ENCODE results near the gene ALOX5.
"Not testable (repeated sequence)": the region's sequence is repeated elsewhere in the genome, so short reads cannot be mapped to it uniquely, and the experiment has no call there.

Gene ALOX5

GRCh38 chr10:45373576-45374349 is at the start of gene ALOX5:
TSS of gene ALOX5 (plus strand) at chr10:45374216. CDS start at chr10:45374280, 64 bp downstream.
- DNase-seq (ENCODE audit: low spot score) (peak; percentile 90), FAIRE-seq (no peak)

GRCh38 chr10:45325116-45325515 is 48.9 kb upstream of the ALOX5 start:
- DNase-seq (ENCODE audit: low spot score) (no peak), FAIRE-seq (no peak)

GRCh38 chr10:45326864-45327263 is 47.2 kb upstream of the ALOX5 start:
- not testable (repeated sequence) for DNase-seq (ENCODE audit: low spot score); FAIRE-seq

GRCh38 chr10:45331824-45332223 is 42.2 kb upstream of the ALOX5 start:
- FAIRE-seq: not testable (repeated sequence)

GRCh38 chr10:45339894-45340293 is 34.1 kb upstream of the ALOX5 start:
- no peak for FAIRE-seq

More at GRCh38 chr10:45331824-45332223, 42.2 kb upstream of the ALOX5 start:
- DNase-seq (ENCODE audit: low spot score): not testable (repeated sequence)

GRCh38 chr10:45340420-45340819 is 33.6 kb upstream of the ALOX5 start:
- not testable (repeated sequence) for FAIRE-seq; DNase-seq (ENCODE audit: low spot score)

More at GRCh38 chr10:45339894-45340293, 34.1 kb upstream of the ALOX5 start:
- DNase-seq (ENCODE audit: low spot score): no peak

- DNase-seq (ENCODE audit: low spot score); FAIRE-seq: not testable (repeated sequence)
Observed at GRCh38 chr10:45346652-45347335, 27.2 kb upstream of the ALOX5 start.

GRCh38 chr10:45347464-45347863 is 26.6 kb upstream of the ALOX5 start:
- not testable (repeated sequence) for FAIRE-seq; DNase-seq (ENCODE audit: low spot score)

GRCh38 chr10:45348196-45348765 is 25.7 kb upstream of the ALOX5 start:
- not testable (repeated sequence) for FAIRE-seq; DNase-seq (ENCODE audit: low spot score)

GRCh38 chr10:45353186-45353585 is 20.8 kb upstream of the ALOX5 start:
- no peak for DNase-seq (ENCODE audit: low spot score)
- no peak for FAIRE-seq

- FAIRE-seq: no peak
Observed at GRCh38 chr10:45354261-45354660, 19.8 kb upstream of the ALOX5 start.

GRCh38 chr10:45355494-45355893 is 18.5 kb upstream of the ALOX5 start:
- FAIRE-seq (no peak), DNase-seq (ENCODE audit: low spot score) (no peak)

More at GRCh38 chr10:45354261-45354660, 19.8 kb upstream of the ALOX5 start:
- no peak for DNase-seq (ENCODE audit: low spot score)

- FAIRE-seq; DNase-seq (ENCODE audit: low spot score): not testable (repeated sequence)
Observed at GRCh38 chr10:45358961-45359360, 15.1 kb upstream of the ALOX5 start.

- DNase-seq (ENCODE audit: low spot score); FAIRE-seq: not testable (repeated sequence)
Observed at GRCh38 chr10:45361983-45362799, 11.8 kb upstream of the ALOX5 start.

- FAIRE-seq; DNase-seq (ENCODE audit: low spot score): not testable (repeated sequence)
Observed at GRCh38 chr10:45367643-45368042, 6.4 kb upstream of the ALOX5 start.

GRCh38 chr10:45368181-45368580 is 5.8 kb upstream of the ALOX5 start:
- FAIRE-seq: no peak
- no peak for DNase-seq (ENCODE audit: low spot score)

GRCh38 chr10:45370202-45370955 is 3.6 kb upstream of the ALOX5 start:
- FAIRE-seq (no peak), DNase-seq (ENCODE audit: low spot score) (no peak)

GRCh38 chr10:45371560-45371959 is 2.5 kb upstream of the ALOX5 start:
- FAIRE-seq: no peak

GRCh38 chr10:45372251-45372951 is 1.6 kb upstream of the ALOX5 start:
- FAIRE-seq (no peak), DNase-seq (ENCODE audit: low spot score) (no peak)

More at GRCh38 chr10:45371560-45371959, 2.5 kb upstream of the ALOX5 start:
- DNase-seq (ENCODE audit: low spot score): no peak

All from urothelium cell line (cell line).